SK-N-MC (cell line): ENCODE data around the gene ZHX3.

Experiments used
- EZH2 ChIP-seq: fragments of 200-600 bp; sonication (generic); IDR thresholded peaks from one replicate; pipeline ENCODE4 v1.6.1; 2017; ENCODE audit warnings: antibody characterized with exemption
- POLR2AphosphoS5 ChIP-seq: IDR thresholded peaks from 2 replicates; pipeline ENCODE4 v1.6.1; 2012; ENCODE audit warnings: mild to moderate bottlenecking, low read depth, low read length, borderline replicate concordance

- TF ChIP-seq POLR2AphosphoS5 (no peak), EZH2 (no peak)
Measured at GRCh38 chr20:41366546-41367392, 49.2 kb upstream of the ZHX3 start, which contains the start of gene EMILIN3.
